ENCODE results near the gene ANKMY2.

The ANKMY2 gene

DNA sequence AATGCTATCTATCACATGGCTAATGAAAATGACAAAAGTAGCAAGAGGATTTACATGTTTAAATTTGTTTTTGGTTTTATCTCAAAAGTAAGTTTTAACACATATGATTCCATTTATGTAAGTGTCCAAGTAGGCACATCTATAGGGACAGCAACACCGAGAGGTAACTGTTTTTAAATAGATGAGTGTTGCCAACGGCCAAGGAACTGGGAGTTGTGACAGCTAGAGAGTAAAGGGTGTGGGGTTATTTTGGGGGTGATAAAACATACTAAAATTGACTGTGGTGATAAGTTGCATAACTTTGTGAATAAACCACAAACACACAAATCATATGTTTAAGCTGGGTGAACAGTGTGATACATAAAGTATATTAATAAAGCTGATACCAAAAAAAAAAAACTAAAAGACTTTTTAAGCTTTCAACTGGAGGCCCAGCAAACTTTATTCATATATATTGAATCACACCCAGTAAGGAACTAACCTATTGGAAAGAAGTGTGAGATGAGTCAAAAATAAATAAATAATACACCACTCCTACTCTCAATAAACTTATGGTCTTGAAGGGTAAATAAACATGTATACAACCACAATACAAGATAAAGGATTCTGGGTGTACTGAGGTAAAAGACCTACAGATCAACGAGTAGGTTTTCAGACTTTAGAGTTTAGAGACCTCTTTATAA lies 85.9 kb downstream of the ANKMY2 start:
- TF ChIP-seq MAX (IDR thresholded peaks at IDR 0.05; ENCODE audit: low read depth, low read length) (no peak), POLR2A (IDR thresholded peaks at IDR 0.05; ENCODE audit: extremely low read depth, insufficient read length) (no peak), MYC (IDR thresholded peaks at IDR 0.05; ENCODE audit: low read depth, low read length) (no peak), CTCF (IDR thresholded peaks at IDR 0.05; ENCODE audit: low read depth, low read length) (no peak)
- DNase-seq (ENCODE audit: low read depth), result peak; percentile 14
- no peak overlapping the region for H3K4me3 ChIP-seq (ENCODE audit: low read depth, low read length)

GRCh38 chr7:16558761-16559302 lies 86.7 kb downstream of the ANKMY2 start:
- TF ChIP-seq MYC (IDR thresholded peaks at IDR 0.05; ENCODE audit: low read depth, low read length) (no peak), MAX (IDR thresholded peaks at IDR 0.05; ENCODE audit: low read depth, low read length) (no peak), CTCF (IDR thresholded peaks at IDR 0.05; ENCODE audit: low read depth, low read length) (no peak), POLR2A (IDR thresholded peaks at IDR 0.05; ENCODE audit: extremely low read depth, insufficient read length) (no peak)
- DNase-seq (ENCODE audit: low read depth), result no peak
- no peak overlapping the region for H3K4me3 ChIP-seq (ENCODE audit: low read depth, low read length)

DNA sequence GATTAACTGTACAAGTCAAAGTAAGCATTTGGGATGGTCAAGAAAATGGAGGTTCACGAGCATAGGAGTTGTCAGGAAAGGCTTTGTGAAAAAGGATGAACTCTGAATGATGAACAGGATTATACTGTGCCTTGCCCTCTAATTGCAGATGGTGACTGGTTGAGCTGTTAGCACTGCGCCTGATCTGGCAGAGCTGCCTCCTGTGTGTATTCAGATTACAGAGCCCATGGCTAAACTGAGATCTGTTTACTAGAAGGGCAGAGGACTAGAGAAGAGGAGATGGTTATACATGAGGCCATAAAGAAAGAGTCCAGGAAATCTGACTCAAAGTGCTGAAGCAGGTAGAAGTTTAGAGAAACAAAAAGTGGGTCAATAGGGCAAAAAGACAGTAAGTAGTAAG lies 89.2 kb downstream of the ANKMY2 start:
- TF ChIP-seq POLR2A (IDR thresholded peaks at IDR 0.05; ENCODE audit: extremely low read depth, insufficient read length), result no peak
- TF ChIP-seq CTCF (IDR thresholded peaks at IDR 0.05; ENCODE audit: low read depth, low read length), result no peak
- no peak for TF ChIP-seq MYC (IDR thresholded peaks at IDR 0.05; ENCODE audit: low read depth, low read length)
- TF ChIP-seq MAX (IDR thresholded peaks at IDR 0.05; ENCODE audit: low read depth, low read length), result no peak
- H3K4me3 ChIP-seq (ENCODE audit: low read depth, low read length), result no peak overlapping the region
- no peak for DNase-seq (ENCODE audit: low read depth)

GRCh38 chr7:16554518-16555236 lies 90.9 kb downstream of the ANKMY2 start:
- DNase-seq (ENCODE audit: low read depth), result no peak
- no peak overlapping the region for H3K4me3 ChIP-seq (ENCODE audit: low read depth, low read length)
- TF ChIP-seq MYC (IDR thresholded peaks at IDR 0.05; ENCODE audit: low read depth, low read length) (no peak), CTCF (IDR thresholded peaks at IDR 0.05; ENCODE audit: low read depth, low read length) (no peak), POLR2A (IDR thresholded peaks at IDR 0.05; ENCODE audit: extremely low read depth, insufficient read length) (no peak), MAX (IDR thresholded peaks at IDR 0.05; ENCODE audit: low read depth, low read length) (no peak)

DNA sequence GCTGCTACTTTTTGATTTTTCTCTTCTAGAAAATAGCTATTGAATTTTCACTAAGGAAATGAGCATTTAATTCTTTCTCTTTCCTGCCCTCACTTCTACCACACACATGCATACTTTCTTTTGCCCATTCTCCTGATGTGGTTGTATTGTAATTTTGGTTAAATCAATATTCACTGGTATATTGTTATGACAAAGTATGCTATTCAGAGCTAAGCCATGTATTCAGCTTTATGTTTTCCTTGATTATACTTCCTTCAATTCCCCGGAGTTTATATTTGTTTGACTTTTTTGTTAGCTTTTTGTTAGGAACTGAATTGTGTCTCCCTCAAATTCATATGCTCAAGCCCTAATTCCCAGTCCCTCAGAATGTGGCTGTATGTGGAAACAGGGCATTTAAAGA lies 94.9 kb downstream of the ANKMY2 start:
- no peak for TF ChIP-seq CTCF (IDR thresholded peaks at IDR 0.05; ENCODE audit: low read depth, low read length)
- TF ChIP-seq POLR2A (IDR thresholded peaks at IDR 0.05; ENCODE audit: extremely low read depth, insufficient read length), result no peak
- no peak overlapping the region for H3K4me3 ChIP-seq (ENCODE audit: low read depth, low read length)
- DNase-seq (ENCODE audit: low read depth), result no peak

Measured in NB4 (cell line).